Natural killer cell (primary cell): Measurements from ENCODE around the gene SORCS2. TPM values are rescaled to one million over a fixed set of nuclear protein-coding genes. Genes with fewer than 3 reads are reported as not detected.
A peak's percentile ranks its signal among the peaks of the same experiment; 100 is the strongest.

Source experiments
- ATAC-seq, 3 donors: fragments of 150-1000 bp in 2 of 3; fragments of 200-7000 bp in 1 of 3; cut with Tn5 transposase; 1 replicate in 1 of 3; 2 replicates in 2 of 3; pipeline ENCODE4 v1.10.0; 2021; ENCODE audit warnings: mild to moderate bottlenecking in 2 of 3, moderate library complexity in 2 of 3
- DNase-seq, 2 donors: peaks; one replicate each; pipeline versions ENCODE4 v3.0.0 to v3.0.0-alpha.2; 2013 to 2021; ENCODE audit warnings: mixed read lengths in 1 of 2
- H3K27ac ChIP-seq: one replicate; pipeline ENCODE4 v1.5.1; 2013; ENCODE audit warnings: mild to moderate bottlenecking, low read length
- H3K27me3 ChIP-seq: one replicate; pipeline ENCODE4 v1.6.1; 2013; ENCODE audit warnings: low read length; ENCODE audit not compliant: control insufficient read depth, insufficient read depth
- H3K36me3 ChIP-seq: one replicate; pipeline ENCODE4 v1.6.1; 2013; ENCODE audit warnings: low read length; ENCODE audit not compliant: control insufficient read depth, insufficient read depth
- H3K4me1 ChIP-seq: one replicate; pipeline ENCODE4 v1.6.1; 2013; ENCODE audit warnings: low read length; ENCODE audit not compliant: control insufficient read depth, insufficient read depth
- H3K4me3 ChIP-seq: one replicate; pipeline ENCODE4 v1.5.1; 2013; ENCODE audit warnings: low read length
- H3K9me3 ChIP-seq: one replicate; pipeline ENCODE4 v1.6.1; 2013; ENCODE audit warnings: low read length; ENCODE audit not compliant: control insufficient read depth, insufficient read depth
- H3K27ac Mint-ChIP-seq, 2 donors: one replicate each; pipeline ENCODE4 v1.8.0; 2022; ENCODE audit warnings: mild to moderate bottlenecking in 2 of 2, mixed read lengths in 2 of 2, moderate library complexity in 1 of 2
- H3K27me3 Mint-ChIP-seq, 2 donors: one replicate each; pipeline ENCODE4 v1.8.0; 2022; ENCODE audit warnings: low read depth in 2 of 2, mixed read lengths in 2 of 2
- H3K36me3 Mint-ChIP-seq: one replicate; pipeline ENCODE4 v1.8.0; 2022; ENCODE audit warnings: mixed read lengths
- H3K4me1 Mint-ChIP-seq, 2 donors: one replicate each; pipeline ENCODE4 v1.8.0; 2022; ENCODE audit warnings: mixed read lengths in 2 of 2
- H3K4me3 Mint-ChIP-seq: one replicate; pipeline ENCODE4 v1.8.0; 2022; ENCODE audit warnings: mild to moderate bottlenecking, moderate library complexity, mixed read lengths
- H3K9me3 Mint-ChIP-seq, 2 donors: one replicate each; pipeline ENCODE4 v1.8.0; 2022; ENCODE audit warnings: mixed read lengths in 2 of 2
- WGBS: methylation state at CpG from one replicate; pipeline ENCODE4 v1.1.7; 2013; ENCODE audit warnings: missing lambda C conversion rate; ENCODE audit not compliant: insufficient coverage; 5-methylcytosine and 5-hydroxymethylcytosine counted together
- intact Hi-C: fragments of 100-400 bp; cut with micrococcal nuclease; formaldehyde crosslinking; loops from one replicate; pipeline ENCODE4 v1.14.2; 2022
- total RNA-seq, 4 donors: library from RNA; stranded (reverse); fragments of 120-200 nt in 1 of 4; gene quantifications; one replicate each; pipeline versions ENCODE4 v1.2.3 to v1.2.4, GENCODE V29; 2013 to 2022
- TF ChIP-seq, protein P1 (sequence below): fragments of 200-600 bp; IDR thresholded peaks from one replicate; pipeline ENCODE4 v1.8.0; 2022; ENCODE audit warnings: antibody characterized with exemption

Gene SORCS2
- total RNA-seq, 3 donors from 2014 or later (not counting 1 experiment from before 2014, with no cell fraction given), result 1.2 to 2.5 (median 1.4) TPM

DNA sequence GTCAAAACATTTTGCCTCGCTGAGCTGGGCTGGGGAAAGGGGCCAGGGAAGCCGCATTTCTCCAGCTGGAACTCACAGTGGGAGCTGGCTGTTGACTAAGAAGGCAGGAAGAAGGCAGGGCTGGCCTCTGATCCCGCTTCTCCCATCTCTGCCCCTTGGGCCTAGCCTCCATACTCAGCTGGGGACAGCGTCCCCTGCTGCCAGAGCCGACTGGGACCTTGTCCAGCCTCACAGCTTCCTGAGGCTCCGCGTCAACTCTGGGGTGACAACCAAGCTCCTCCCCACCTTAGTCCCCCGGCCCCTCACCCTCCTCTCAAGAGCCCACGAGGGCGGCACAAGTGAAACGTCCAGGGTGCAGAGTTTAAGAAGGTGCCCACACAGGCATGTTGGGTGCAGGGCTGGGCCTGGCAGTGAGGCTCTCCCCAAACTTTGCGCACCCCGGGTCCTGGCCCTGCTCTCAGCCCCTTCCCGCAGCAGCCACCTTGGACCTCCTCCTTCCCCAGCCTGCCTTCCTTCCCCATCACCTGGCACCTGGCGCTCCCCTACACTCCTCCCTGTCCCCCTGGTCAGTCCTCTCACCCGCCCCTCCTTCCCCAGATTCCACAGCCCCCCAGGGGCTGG, 141.6 kb downstream of the SORCS2 start:
- ATAC-seq, result no peak
- WGBS, result 80% methylated on average over 16 of the region's 16 CpGs
- H3K36me3 Mint-ChIP-seq, result no peaks in the 10 kb centered on the region

DNA sequence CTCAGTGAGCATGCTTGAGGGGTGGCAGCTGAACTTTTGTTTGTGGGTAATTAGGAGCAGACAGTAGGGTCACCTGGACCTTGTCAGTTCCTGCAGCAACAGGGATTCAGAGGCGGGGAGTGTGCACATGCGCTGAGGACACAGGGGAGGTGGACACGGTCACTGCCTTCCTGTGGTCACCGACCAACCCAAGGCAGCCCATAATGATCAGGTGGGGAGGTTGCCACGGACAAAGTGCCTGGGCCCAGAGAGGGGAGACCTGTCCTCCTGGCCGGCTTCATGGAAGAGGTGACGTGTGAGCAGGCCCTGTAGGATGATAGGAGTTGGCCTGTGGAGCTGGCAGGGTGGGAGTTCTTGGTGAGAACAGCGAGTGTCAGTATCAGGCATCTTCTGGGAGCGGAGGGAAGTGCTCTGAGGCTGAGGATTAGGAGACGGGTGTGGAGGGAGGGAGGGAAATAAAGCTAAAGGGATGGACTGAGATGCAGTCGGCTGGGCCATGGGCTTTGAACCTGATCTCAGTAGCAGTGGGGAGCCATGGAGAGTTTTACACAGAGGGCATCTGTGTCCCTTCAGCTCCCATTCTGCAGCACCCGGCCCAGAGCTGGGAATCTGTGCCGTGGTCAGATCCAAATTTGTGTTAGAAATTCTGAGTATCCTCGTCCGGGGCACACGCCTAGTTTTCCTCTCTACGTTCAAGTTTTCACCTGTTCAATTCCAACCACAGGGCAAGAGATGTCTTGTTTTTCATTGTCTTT, 142.4 kb downstream of the SORCS2 start:
- ATAC-seq (no peak), DNase-seq (no peak)
- Mint-ChIP-seq H3K27me3 (peaks cover 17 to 25% of the 10 kb centered on the region in 2 donors), H3K36me3 (no peaks in the 10 kb centered on the region), H3K4me1 (peaks cover 0 to 4% of the 10 kb centered on the region in 2 donors), H3K9me3 (peaks cover 0 to 2% of the 10 kb centered on the region in 2 donors), H3K27ac (no peak overlapping the region), H3K4me3 (no peak overlapping the region)
- Histone ChIP-seq H3K9me3 (no peaks in the 10 kb centered on the region), H3K36me3 (no peaks in the 10 kb centered on the region), H3K27ac (no peak overlapping the region), H3K27me3 (no peaks in the 10 kb centered on the region), H3K4me1 (no peaks in the 10 kb centered on the region), H3K4me3 (no peak overlapping the region)
- TF ChIP-seq, protein P1, sequence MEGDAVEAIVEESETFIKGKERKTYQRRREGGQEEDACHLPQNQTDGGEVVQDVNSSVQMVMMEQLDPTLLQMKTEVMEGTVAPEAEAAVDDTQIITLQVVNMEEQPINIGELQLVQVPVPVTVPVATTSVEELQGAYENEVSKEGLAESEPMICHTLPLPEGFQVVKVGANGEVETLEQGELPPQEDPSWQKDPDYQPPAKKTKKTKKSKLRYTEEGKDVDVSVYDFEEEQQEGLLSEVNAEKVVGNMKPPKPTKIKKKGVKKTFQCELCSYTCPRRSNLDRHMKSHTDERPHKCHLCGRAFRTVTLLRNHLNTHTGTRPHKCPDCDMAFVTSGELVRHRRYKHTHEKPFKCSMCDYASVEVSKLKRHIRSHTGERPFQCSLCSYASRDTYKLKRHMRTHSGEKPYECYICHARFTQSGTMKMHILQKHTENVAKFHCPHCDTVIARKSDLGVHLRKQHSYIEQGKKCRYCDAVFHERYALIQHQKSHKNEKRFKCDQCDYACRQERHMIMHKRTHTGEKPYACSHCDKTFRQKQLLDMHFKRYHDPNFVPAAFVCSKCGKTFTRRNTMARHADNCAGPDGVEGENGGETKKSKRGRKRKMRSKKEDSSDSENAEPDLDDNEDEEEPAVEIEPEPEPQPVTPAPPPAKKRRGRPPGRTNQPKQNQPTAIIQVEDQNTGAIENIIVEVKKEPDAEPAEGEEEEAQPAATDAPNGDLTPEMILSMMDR, result no peak
- intact Hi-C loops, result loop anchor here (2.0 kb wide), 1 partner anchor 142 kb away; the partner anchor contains the start of gene SORCS2
- 88% methylated on average over 17 of the region's 17 CpGs for WGBS

More for the DNA sequence above, 141.6 kb downstream of the SORCS2 start:
- Mint-ChIP-seq H3K9me3 (peaks cover 0 to 2% of the 10 kb centered on the region in 2 donors), H3K4me1 (peaks cover 0 to 4% of the 10 kb centered on the region in 2 donors), H3K27me3 (peaks cover 17 to 25% of the 10 kb centered on the region in 2 donors), H3K27ac (no peak overlapping the region), H3K4me3 (no peak overlapping the region)
- Histone ChIP-seq H3K27me3 (no peaks in the 10 kb centered on the region), H3K4me3 (no peak overlapping the region), H3K36me3 (no peaks in the 10 kb centered on the region), H3K4me1 (no peaks in the 10 kb centered on the region), H3K9me3 (no peaks in the 10 kb centered on the region), H3K27ac (no peak overlapping the region)
- TF ChIP-seq, protein P1, result no peak
- no peak for DNase-seq
- intact Hi-C loops, result loop anchor here (2.0 kb wide), 1 partner anchor 141 kb away; the partner anchor contains the start of gene SORCS2

- H3K4me3 Mint-ChIP-seq, result no peak overlapping the region
- H3K27ac ChIP-seq, result no peak overlapping the region
- peak; percentile 64 to 66 for DNase-seq
- intact Hi-C loops, result loop anchor here (2.0 kb wide), 1 partner anchor 143 kb away; the partner anchor contains the start of gene SORCS2
- no peaks in the 10 kb centered on the region for H3K36me3 Mint-ChIP-seq
- no peaks in the 10 kb centered on the region for H3K9me3 ChIP-seq
- H3K27ac Mint-ChIP-seq, result no peak overlapping the region
- no peaks in the 10 kb centered on the region for H3K4me1 ChIP-seq
- ATAC-seq, result peak in 2 of 3 donors; percentile 95 to 98
- H3K27me3 ChIP-seq, result no peaks in the 10 kb centered on the region
- H3K27me3 Mint-ChIP-seq, result peaks cover 12 to 19% of the 10 kb centered on the region in 2 donors
- H3K4me1 Mint-ChIP-seq, result peaks cover 0 to 4% of the 10 kb centered on the region in 2 donors
- 60% methylated on average over 24 of the region's 24 CpGs for WGBS
- H3K36me3 ChIP-seq, result no peaks in the 10 kb centered on the region
- H3K4me3 ChIP-seq, result no peak overlapping the region
- H3K9me3 Mint-ChIP-seq, result peaks cover 0 to 2% of the 10 kb centered on the region in 2 donors
- TF ChIP-seq, protein P1, result peak; percentile 64
Observed at GRCh38 chr4:7335344-7336066, 143.2 kb downstream of the SORCS2 start.
